Right hindlimb (tissue), 1 donor: Measurements from ENCODE around the gene STRN3.
"Not testable (repeated sequence)": the region's sequence is repeated elsewhere in the genome, so short reads cannot be mapped to it uniquely, and the experiment has no call there.

Experiments
- DNase-seq: peaks from one replicate; pipeline ENCODE4 v3.0.0-alpha.2; 2018

The STRN3 gene

GRCh38 chr14:30906752-30907658 lies 119.2 kb downstream of the STRN3 start:
- DNase-seq, result no peak

- DNase-seq, result no peak
Measured at GRCh38 chr14:30903285-30904124, 122.7 kb downstream of the STRN3 start.

GRCh38 chr14:30897121-30897520 lies 129.1 kb downstream of the STRN3 start:
- not testable (repeated sequence) for DNase-seq

- no peak for DNase-seq
Measured at GRCh38 chr14:30896435-30896834, 129.7 kb downstream of the STRN3 start.

DNA sequence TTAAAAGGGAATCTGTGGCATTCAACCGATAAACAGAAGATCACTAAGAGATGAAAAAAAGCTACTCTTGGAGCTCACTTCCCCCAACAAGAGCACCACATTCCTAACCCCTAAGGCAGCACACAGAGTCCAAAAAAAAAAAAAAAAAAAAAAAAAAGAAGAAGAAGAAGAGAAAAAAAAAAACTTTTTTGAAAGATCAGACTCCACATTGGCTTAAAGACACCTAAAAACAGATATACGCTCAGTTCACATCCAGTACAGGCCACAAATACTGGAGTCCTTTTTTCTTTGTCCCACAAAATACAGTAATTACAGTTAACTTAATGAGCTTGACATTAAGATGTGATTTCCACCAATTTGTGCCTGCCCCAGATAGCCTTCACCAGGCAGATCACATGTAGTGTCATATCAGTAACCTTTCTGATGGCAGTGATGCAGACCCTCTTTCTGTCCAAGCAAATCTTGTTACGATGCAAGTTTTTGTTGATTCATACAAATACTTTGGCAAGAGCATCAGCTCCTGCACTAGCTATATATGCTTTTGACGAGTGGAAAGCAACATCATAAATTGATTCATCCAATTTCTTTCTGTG lies 131.2 kb downstream of the STRN3 start:
- DNase-seq, result no peak

DNA sequence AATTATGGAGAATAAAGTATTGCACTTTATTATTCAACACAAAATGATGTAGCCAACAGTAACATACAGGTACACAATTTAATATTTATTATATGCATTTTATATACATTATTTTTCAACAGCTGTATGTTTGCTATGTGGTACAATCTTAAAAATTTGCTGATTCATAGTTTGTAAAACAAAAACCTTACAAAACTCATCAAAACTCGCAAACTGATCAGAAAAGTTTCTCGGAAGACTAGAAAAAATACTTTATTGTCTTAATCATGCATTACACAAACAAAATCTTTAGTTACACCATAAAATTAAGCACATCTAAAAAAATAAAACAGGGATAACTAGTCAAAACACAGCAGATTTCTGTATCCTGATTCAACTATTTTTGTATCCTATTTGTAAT lies 132.4 kb downstream of the STRN3 start:
- DNase-seq, result no peak

DNA sequence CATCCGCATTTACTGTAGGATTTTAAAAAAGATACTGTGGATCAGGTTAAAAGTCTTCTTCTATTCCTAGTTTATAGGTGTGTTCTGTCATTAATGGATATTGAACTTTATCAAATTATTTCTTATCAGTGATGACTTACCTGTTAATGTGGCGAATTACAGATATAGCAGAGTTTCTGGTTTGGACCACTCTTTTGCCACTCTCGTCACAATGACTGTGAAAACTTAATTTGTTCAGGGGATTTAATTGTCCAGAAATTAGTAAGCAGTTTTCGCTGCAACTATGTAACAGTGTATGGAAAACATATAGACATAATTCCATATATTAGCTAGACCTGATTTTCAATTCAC lies 137.0 kb downstream of the STRN3 start:
- DNase-seq, result no peak

DNA sequence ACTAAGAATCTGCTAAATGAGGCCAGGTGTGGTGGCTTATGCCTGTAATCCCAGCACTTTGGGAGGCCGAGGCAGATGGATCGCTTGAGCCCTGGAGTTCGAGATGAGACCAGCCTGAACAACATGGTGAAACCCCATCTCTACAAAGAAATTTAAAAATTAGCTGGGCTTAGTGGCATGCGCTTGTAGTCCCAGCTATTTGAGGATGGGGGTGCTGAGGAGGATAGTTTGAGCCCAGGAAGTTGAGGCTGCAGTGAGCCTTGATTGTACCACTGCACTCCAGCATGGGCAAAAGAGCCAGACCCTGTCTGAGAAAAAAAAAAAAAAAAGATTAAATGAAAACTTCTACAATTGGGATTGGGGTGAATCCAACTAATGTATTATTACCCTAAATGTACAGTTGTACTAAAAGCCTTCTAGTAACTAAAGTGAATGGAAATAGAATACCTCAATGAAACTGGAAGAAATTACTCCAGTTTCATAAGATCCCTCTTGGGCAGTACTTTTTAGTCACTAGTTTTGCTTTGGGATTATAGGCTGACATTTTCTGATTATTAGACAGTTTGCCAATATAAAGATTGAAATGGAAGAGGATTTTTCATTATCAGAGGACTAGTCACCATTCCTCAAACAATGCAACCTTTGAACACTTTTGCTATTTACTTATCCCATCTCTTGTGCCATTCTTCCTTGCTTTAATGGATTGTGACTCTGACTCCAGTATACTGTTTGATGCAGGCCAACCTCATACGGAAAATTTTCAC lies 137.5 kb downstream of the STRN3 start:
- no peak for DNase-seq

DNA sequence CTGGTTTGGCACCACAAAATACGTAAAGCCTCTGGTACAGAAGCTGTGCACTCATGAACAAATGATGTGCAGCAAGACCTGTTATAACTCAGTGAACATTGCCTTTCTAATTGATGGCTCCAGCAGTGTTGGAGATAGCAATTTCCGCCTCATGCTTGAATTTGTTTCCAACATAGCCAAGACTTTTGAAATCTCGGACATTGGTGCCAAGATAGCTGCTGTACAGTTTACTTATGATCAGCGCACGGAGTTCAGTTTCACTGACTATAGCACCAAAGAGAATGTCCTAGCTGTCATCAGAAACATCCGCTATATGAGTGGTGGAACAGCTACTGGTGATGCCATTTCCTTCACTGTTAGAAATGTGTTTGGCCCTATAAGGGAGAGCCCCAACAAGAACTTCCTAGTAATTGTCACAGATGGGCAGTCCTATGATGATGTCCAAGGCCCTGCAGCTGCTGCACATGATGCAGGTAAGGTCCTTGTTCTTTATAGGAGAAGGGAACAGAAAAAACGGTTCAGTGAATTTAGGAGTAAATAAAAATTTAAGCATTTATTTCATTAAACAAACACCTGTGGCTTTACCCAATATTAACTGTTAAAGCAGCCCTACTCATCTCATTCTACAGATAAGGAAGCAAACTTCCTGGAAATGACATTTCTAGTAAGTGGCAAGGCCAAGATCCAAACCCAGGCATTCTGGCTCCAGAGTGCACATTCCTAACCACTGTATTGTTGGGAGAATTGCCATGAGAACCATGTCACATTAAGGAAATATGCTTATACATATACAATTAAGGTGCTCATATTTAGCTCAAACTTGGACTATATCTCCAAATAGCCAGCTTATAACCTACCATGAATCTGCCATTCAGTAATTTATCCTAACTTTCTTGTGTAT lies 140.1 kb downstream of the STRN3 start:
- DNase-seq, result no peak

DNA sequence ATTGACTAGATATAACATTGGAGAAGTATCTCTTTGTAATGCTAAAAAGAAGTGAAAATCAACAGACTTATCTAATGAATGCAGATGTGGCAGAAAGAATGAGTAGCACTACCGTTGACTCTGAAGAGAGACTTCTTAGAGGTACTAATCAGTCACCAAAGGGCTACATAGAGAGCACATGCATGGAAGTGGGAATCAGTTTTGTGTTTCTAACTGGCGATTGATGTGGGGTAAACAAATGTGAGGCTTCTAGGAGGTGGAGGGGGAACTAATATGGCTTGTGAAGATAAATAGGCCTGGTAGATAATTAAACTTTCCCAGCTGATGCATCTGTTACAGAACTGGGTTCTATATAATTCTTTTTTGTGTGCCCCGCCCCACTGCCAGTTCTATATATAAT lies 141.3 kb downstream of the STRN3 start:
- DNase-seq, result no peak

GRCh38 chr14:30883508-30884294 lies 142.5 kb downstream of the STRN3 start:
- no peak for DNase-seq

DNA sequence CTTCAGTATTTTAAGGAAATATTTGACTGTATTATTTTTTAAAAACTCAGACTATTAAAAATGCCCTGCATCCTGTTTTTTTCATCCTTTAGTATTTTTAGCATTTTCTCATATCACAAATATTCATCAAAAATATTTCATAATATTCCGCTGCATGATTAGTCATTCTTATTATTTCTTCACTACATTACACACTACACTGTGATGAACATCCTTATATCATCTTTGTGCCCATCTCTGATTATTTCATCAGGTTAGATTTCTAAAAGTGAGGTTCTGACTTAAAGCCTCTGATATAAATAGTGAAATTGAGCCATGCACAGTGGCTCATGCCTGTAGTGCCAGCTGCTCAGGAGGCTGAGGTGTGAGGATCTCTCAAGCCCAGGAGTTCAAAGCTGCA lies 143.7 kb downstream of the STRN3 start:
- no peak for DNase-seq

- DNase-seq, result no peak
Measured at GRCh38 chr14:30876692-30877091, 149.5 kb downstream of the STRN3 start.

- DNase-seq, result no peak
Measured at GRCh38 chr14:30875788-30876053, 150.5 kb downstream of the STRN3 start.

- DNase-seq, result no peak
Measured at GRCh38 chr14:30874999-30875787, 151.0 kb downstream of the STRN3 start.

DNA sequence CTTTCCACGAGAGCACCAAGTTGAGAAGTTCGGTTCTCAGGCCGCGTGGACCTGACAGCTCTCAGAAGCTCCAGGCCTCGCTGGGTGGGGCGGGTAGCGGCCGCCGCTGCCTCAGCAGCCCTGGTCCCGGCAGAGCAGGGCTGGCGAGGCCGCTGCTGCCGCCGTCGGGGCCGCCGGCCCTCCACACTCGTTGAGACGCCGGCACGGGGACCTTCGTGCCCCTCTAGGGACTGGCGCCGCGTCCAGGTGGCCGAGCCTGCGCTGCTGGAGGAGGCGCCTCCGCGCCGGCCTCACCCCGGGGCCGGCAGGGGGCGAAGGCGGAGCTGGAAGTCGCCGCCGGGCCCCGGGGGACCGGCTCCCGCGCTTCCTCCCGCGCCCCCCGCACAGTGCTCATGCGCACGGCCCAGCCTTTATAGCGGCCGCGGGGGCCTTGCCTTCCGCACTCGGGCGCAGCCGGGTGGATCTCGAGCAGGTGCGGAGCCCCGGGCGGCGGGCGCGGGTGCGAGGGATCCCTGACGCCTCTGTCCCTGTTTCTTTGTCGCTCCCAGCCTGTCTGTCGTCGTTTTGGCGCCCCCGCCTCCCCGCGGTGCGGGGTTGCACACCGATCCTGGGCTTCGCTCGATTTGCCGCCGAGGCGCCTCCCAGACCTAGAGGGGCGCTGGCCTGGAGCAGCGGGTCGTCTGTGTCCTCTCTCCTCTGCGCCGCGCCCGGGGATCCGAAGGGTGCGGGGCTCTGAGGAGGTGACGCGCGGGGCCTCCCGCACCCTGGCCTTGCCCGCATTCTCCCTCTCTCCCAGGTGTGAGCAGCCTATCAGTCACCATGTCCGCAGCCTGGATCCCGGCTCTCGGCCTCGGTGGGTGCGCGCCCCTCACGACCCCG lies 151.8 kb downstream of the STRN3 start, which contains the start of gene COCH:
Gene COCH (plus strand): TSS at position 440 of the 879 bp plus-strand sequence. CDS start 380 bp downstream, at position 820.
- DNase-seq, result peak; percentile 51

GRCh38 chr14:30873308-30874119 lies 152.7 kb downstream of the STRN3 start:
- DNase-seq, result no peak

DNA sequence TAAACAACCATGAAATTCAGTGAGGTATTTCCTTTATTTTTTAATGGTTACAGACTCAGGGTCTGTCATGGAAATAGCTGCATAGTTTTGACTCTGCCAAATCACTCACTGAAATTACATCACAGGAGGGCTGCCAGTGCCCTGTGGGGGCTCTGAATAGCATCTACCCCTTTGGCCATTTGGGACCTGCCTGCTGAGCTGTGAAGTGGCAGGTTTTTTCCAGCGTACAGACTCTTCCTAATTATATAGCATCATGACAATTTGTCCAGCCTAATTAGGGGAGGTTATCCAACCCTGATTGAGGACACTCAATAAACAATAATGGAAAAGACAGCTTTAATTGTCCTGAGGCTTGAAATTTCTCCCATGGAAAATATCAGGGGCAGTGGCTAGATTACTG lies 153.6 kb downstream of the STRN3 start:
- DNase-seq, result no peak
